ENCODE results near the gene DEFB123. TPM values are rescaled to one million over a fixed set of nuclear protein-coding genes. Genes with fewer than 3 reads are reported as not detected.
A peak's percentile ranks its signal among the peaks of the same experiment; 100 is the strongest.

Gene DEFB123
- total RNA-seq, 1 experiment from 2014 or later: not detected

DNA sequence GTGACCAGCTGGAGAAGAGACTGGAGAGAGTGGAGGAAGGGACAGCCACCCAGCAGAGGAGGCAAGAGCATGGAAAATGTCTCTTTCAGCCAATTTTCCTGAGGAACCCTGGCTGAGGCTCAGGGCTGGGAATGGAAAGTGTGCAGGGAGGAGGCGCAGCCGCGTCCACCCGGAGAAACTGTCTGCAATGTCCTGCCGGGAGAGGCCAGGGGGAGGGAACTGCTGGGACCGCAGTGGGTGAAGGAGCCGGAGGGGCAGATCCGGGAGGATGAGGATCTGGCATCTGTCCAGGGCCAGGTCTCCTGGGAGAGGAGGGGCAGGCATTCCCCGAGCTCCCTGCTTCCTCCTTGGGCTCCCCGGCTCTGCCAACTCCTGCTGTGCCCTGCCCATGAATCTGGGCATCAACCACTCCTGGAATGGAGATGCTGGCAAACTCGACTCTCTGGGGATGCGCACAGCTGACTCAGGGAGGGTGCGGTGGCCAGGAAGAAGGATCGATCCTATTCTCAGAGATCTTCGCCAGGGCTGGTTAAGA is 56.4 kb downstream of the DEFB123 start:
- H3K27me3 Mint-ChIP-seq (ENCODE audit: low read depth): peaks cover 22% of the 10 kb centered on the region

DNA sequence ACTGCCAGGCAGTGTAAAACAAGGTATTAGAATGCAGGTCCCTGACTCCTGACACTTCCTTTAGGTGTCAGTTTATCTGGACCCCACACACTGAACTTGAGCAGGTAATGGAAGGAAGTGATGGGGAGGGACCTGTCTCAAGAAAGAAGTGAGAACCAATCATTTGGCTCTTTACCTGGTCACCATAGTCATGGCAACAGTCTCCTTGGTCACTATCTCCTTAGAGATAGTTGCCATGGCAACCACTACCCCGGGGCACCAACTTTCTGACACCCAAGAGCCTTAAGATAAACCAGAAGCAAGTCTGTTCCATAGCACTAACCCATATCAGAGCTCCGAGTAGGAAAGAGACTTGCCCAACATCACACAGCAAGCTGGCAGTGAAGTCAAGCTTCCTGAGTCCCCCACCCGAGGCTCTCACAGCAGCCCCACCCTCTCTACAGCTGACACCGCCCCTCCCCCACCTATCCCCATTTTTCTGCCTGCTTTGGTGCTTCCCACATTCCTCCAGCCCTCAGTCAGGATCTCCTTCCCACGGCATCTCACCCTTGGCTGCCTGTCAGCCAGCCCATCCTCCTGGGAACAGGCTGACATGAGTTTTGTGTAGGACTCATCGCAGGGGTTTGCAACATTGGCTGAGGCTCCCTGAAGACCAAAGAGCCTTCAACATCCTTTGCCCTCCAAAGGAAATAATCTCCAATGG is 57.6 kb downstream of the DEFB123 start:
- ChIA-PET CTCF (no interaction called here), POLR2A (no interaction called here)
- DNase-seq (ENCODE audit: low spot score) (no peak), ATAC-seq (peak; percentile 17)
- Mint-ChIP-seq H3K9me3 (peaks cover 50% of the 10 kb centered on the region), H3K4me3 (no peak overlapping the region), H3K4me1 (no peaks in the 10 kb centered on the region), H3K27ac (no peak overlapping the region), H3K27me3 (ENCODE audit: low read depth) (peaks cover 28% of the 10 kb centered on the region), H3K36me3 (peaks cover 6% of the 10 kb centered on the region; the same call in 1 of the 2 replicates)
- TF ChIP-seq KAT7 (CRISPR knock-in tag; IDR thresholded peaks at IDR 0.05; ENCODE audit: borderline replicate concordance) (no peak), JUN (CRISPR knock-in tag; IDR thresholded peaks at IDR 0.05) (no peak), ZNF416 (CRISPR knock-in tag; IDR thresholded peaks at IDR 0.05) (no peak), MXD4 (CRISPR knock-in tag; IDR thresholded peaks at IDR 0.05; ENCODE audit: borderline replicate concordance) (no peak), TCF7 (CRISPR knock-in tag; IDR thresholded peaks at IDR 0.05; ENCODE audit: low read depth) (no peak), RELA (CRISPR knock-in tag; IDR thresholded peaks at IDR 0.05; ENCODE audit: borderline replicate concordance) (no peak), ZNF138 (CRISPR knock-in tag; conservative IDR thresholded peaks at IDR 0.05) (no peak), NR3C1 (CRISPR knock-in tag; conservative IDR thresholded peaks at IDR 0.05; ENCODE audit: low read depth) (no peak), TP53 (CRISPR knock-in tag; IDR thresholded peaks at IDR 0.05) (no peak), TEAD1 (CRISPR knock-in tag; IDR thresholded peaks at IDR 0.05) (no peak), FOXP1 (CRISPR knock-in tag; IDR thresholded peaks at IDR 0.05; ENCODE audit: borderline replicate concordance) (no peak), ZNF317 (CRISPR knock-in tag; IDR thresholded peaks at IDR 0.05; ENCODE audit: borderline replicate concordance, low read depth) (no peak)
- TF ChIP-seq, protein P1, sequence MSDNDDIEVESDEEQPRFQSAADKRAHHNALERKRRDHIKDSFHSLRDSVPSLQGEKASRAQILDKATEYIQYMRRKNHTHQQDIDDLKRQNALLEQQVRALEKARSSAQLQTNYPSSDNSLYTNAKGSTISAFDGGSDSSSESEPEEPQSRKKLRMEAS (CRISPR knock-in tag; IDR thresholded peaks at IDR 0.05): no peak
- TF ChIP-seq, protein P2, sequence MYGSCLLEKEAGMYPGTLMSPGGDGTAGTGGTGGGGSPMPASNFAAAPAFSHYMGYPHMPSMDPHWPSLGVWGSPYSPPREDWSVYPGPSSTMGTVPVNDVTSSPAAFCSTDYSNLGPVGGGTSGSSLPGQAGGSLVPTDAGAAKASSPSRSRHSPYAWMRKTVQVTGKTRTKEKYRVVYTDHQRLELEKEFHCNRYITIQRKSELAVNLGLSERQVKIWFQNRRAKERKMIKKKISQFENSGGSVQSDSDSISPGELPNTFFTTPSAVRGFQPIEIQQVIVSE (CRISPR knock-in tag; IDR thresholded peaks at IDR 0.05; ENCODE audit: borderline replicate concordance): no peak
- TF ChIP-seq, protein P3, sequence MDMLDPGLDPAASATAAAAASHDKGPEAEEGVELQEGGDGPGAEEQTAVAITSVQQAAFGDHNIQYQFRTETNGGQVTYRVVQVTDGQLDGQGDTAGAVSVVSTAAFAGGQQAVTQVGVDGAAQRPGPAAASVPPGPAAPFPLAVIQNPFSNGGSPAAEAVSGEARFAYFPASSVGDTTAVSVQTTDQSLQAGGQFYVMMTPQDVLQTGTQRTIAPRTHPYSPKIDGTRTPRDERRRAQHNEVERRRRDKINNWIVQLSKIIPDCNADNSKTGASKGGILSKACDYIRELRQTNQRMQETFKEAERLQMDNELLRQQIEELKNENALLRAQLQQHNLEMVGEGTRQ (CRISPR knock-in tag; IDR thresholded peaks at IDR 0.05): no peak
- TF ChIP-seq, protein P4, sequence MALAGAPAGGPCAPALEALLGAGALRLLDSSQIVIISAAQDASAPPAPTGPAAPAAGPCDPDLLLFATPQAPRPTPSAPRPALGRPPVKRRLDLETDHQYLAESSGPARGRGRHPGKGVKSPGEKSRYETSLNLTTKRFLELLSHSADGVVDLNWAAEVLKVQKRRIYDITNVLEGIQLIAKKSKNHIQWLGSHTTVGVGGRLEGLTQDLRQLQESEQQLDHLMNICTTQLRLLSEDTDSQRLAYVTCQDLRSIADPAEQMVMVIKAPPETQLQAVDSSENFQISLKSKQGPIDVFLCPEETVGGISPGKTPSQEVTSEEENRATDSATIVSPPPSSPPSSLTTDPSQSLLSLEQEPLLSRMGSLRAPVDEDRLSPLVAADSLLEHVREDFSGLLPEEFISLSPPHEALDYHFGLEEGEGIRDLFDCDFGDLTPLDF (CRISPR knock-in tag; IDR thresholded peaks at IDR 0.05): no peak
- TF ChIP-seq, protein P5, sequence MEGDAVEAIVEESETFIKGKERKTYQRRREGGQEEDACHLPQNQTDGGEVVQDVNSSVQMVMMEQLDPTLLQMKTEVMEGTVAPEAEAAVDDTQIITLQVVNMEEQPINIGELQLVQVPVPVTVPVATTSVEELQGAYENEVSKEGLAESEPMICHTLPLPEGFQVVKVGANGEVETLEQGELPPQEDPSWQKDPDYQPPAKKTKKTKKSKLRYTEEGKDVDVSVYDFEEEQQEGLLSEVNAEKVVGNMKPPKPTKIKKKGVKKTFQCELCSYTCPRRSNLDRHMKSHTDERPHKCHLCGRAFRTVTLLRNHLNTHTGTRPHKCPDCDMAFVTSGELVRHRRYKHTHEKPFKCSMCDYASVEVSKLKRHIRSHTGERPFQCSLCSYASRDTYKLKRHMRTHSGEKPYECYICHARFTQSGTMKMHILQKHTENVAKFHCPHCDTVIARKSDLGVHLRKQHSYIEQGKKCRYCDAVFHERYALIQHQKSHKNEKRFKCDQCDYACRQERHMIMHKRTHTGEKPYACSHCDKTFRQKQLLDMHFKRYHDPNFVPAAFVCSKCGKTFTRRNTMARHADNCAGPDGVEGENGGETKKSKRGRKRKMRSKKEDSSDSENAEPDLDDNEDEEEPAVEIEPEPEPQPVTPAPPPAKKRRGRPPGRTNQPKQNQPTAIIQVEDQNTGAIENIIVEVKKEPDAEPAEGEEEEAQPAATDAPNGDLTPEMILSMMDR (IDR thresholded peaks at IDR 0.05): no peak
- TF ChIP-seq, protein P6, sequence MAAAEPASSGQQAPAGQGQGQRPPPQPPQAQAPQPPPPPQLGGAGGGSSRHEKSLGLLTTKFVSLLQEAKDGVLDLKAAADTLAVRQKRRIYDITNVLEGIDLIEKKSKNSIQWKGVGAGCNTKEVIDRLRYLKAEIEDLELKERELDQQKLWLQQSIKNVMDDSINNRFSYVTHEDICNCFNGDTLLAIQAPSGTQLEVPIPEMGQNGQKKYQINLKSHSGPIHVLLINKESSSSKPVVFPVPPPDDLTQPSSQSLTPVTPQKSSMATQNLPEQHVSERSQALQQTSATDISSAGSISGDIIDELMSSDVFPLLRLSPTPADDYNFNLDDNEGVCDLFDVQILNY (CRISPR knock-in tag; IDR thresholded peaks at IDR 0.05): no peak
- TF ChIP-seq, protein P7, sequence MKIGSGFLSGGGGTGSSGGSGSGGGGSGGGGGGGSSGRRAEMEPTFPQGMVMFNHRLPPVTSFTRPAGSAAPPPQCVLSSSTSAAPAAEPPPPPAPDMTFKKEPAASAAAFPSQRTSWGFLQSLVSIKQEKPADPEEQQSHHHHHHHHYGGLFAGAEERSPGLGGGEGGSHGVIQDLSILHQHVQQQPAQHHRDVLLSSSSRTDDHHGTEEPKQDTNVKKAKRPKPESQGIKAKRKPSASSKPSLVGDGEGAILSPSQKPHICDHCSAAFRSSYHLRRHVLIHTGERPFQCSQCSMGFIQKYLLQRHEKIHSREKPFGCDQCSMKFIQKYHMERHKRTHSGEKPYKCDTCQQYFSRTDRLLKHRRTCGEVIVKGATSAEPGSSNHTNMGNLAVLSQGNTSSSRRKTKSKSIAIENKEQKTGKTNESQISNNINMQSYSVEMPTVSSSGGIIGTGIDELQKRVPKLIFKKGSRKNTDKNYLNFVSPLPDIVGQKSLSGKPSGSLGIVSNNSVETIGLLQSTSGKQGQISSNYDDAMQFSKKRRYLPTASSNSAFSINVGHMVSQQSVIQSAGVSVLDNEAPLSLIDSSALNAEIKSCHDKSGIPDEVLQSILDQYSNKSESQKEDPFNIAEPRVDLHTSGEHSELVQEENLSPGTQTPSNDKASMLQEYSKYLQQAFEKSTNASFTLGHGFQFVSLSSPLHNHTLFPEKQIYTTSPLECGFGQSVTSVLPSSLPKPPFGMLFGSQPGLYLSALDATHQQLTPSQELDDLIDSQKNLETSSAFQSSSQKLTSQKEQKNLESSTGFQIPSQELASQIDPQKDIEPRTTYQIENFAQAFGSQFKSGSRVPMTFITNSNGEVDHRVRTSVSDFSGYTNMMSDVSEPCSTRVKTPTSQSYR (CRISPR knock-in tag; IDR thresholded peaks at IDR 0.05): no peak

More for the DNA sequence above, 56.4 kb downstream of the DEFB123 start:
- ChIA-PET CTCF (interaction anchor here (0.6 kb wide), 1 partner anchor 10 kb away, joined by 4 read pairs; no protein-coding TSS in a partner anchor), POLR2A (no interaction called here)
- Mint-ChIP-seq H3K9me3 (peaks cover 46% of the 10 kb centered on the region), H3K4me3 (no peak overlapping the region), H3K27ac (no peak overlapping the region), H3K36me3 (peaks cover 6% of the 10 kb centered on the region; the same call in 1 of the 2 replicates), H3K4me1 (no peaks in the 10 kb centered on the region)
- TF ChIP-seq TP53 (CRISPR knock-in tag; IDR thresholded peaks at IDR 0.05): no peak
- TF ChIP-seq SMAD3 (CRISPR knock-in tag; IDR thresholded peaks at IDR 0.05; ENCODE audit: borderline replicate concordance): no peak
- DNase-seq (ENCODE audit: low spot score): no peak
- no peak for ATAC-seq
